ENCODE measurements around the gene USE1.

GRCh38 chr19:17171874-17172273 is 43.3 kb upstream of the USE1 start:
- TF ChIP-seq CTCF (IDR thresholded peaks at IDR 0.05; ENCODE audit: insufficient read depth, low read length, poor library complexity, severe bottlenecking) (no peak), EZH2phosphoT487 (conservative IDR thresholded peaks at IDR 0.05; ENCODE audit: low read length) (no peak)
